Neural progenitor cell (in vitro differentiated cells): Measurements from ENCODE around the gene PLEKHA1. TPM values are rescaled to one million over a fixed set of nuclear protein-coding genes. Genes with fewer than 3 reads are reported as not detected.

Source experiments
- DNase-seq: peaks from one replicate; pipeline ENCODE4 v3.0.0-alpha.2; 2016; ENCODE audit warnings: low spot score
- H2AFZ ChIP-seq: fragments of 200-600 bp; sonication (generic); replicated peaks from 2 replicates; pipeline ENCODE4 v1.6.1; 2016; ENCODE audit warnings: antibody characterized with exemption
- H3F3A ChIP-seq: fragments of 200-600 bp; sonication (generic); 2 replicates; pipeline ENCODE4 v1.6.1; 2016; ENCODE audit warnings: antibody characterized with exemption, low read depth
- H3K27ac ChIP-seq: fragments of 200-600 bp; sonication (generic); 2 replicates; pipeline ENCODE4 v1.5.1; 2016; ENCODE audit warnings: mild to moderate bottlenecking
- H3K27me3 ChIP-seq: fragments of 200-600 bp; sonication (generic); 2 replicates; pipeline ENCODE4 v1.6.1; 2016; ENCODE audit warnings: mild to moderate bottlenecking, moderate library complexity
- H3K36me3 ChIP-seq: fragments of 200-600 bp; sonication (generic); 2 replicates; pipeline ENCODE4 v1.5.1; 2016
- H3K4me1 ChIP-seq: fragments of 200-600 bp; sonication (generic); 2 replicates; pipeline ENCODE4 v1.6.1; 2016; ENCODE audit warnings: mixed run types
- H3K4me2 ChIP-seq: fragments of 200-600 bp; sonication (generic); 2 replicates; pipeline ENCODE4 v1.6.1; 2016
- H3K4me3 ChIP-seq: fragments of 200-600 bp; sonication (generic); 2 replicates; pipeline ENCODE4 v1.5.1; 2016
- H3K79me2 ChIP-seq: fragments of 200-600 bp; sonication (generic); 2 replicates; pipeline ENCODE4 v1.6.1; 2016; ENCODE audit warnings: low read depth
- H3K9ac ChIP-seq: fragments of 200-600 bp; sonication (generic); 2 replicates; pipeline ENCODE4 v1.6.1; 2016
- H3K9me3 ChIP-seq: fragments of 200-600 bp; sonication (generic); 2 replicates; pipeline ENCODE4 v1.5.1; 2016; ENCODE audit warnings: low read depth
- H4K20me1 ChIP-seq: fragments of 200-600 bp; sonication (generic); 2 replicates; pipeline ENCODE4 v1.6.1; 2016; ENCODE audit warnings: low read depth
- H3K27ac Mint-ChIP-seq: 3 replicates; pipeline ENCODE4 v1.8.0; 2021; ENCODE audit warnings: mixed read lengths
- H3K27me3 Mint-ChIP-seq: 2 replicates; pipeline ENCODE4 v1.8.0; 2022; ENCODE audit warnings: low read depth, mild to moderate bottlenecking, inconsistent platforms, moderate library complexity, mixed read lengths; ENCODE audit not compliant: insufficient read depth
- H3K36me3 Mint-ChIP-seq: 3 replicates; pipeline ENCODE4 v1.8.0; 2021; ENCODE audit warnings: mixed read lengths
- H3K4me1 Mint-ChIP-seq: 3 replicates; pipeline ENCODE4 v1.8.0; 2021; ENCODE audit warnings: mixed read lengths
- H3K4me3 Mint-ChIP-seq: 3 replicates; pipeline ENCODE4 v1.8.0; 2021; ENCODE audit warnings: mild to moderate bottlenecking, moderate library complexity, mixed read lengths
- H3K9me3 Mint-ChIP-seq: 3 replicates; pipeline ENCODE4 v1.8.0; 2020; ENCODE audit warnings: mixed read lengths
- EZH2 ChIP-seq: fragments of 200-600 bp; sonication (generic); IDR thresholded peaks from 2 replicates; pipeline ENCODE4 v1.6.1; 2017; ENCODE audit warnings: antibody characterized with exemption, mild to moderate bottlenecking, moderate library complexity
- EZH2phosphoT487 ChIP-seq: fragments of 200-600 bp; sonication (generic); IDR thresholded peaks from 2 replicates; pipeline ENCODE4 v1.6.1; 2017; ENCODE audit warnings: antibody characterized with exemption
- total RNA-seq: library from RNA; depleted of rRNA; stranded (reverse); fragments of >200 nt; gene quantifications from 2 replicates; pipeline ENCODE4 v1.2.3, GENCODE V29; 2015; ENCODE audit warnings: low replicate concordance
- TF ChIP-seq, protein P1 (sequence below): fragments of 200-600 bp; sonication (generic); IDR thresholded peaks from 2 replicates; pipeline ENCODE4 v1.5.1; 2017; ENCODE audit warnings: antibody characterized with exemption, mild to moderate bottlenecking

PLEKHA1 gene
- total RNA-seq, 1 donor from 2014 or later: 79.1 TPM

DNA sequence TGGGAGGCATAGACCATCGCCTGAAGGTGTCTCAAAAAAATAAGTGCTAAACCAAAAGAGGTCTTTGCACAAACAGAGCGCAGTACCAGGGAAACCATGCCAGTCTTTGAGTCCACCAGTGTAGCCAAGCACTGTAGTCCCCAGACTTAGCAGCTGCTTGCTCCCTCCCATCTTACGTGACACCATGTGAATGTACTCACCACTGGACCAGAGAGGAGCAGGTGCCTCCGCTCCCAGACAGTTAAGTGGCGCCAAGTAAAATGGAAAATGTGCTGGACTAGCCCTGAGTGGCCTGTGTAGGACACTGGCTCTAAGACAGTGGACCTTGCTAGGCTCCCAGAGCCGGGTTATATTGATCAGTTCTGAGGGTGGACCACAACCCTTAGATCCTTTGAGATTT lies 47.7 kb upstream of the PLEKHA1 start:
- no peaks in the 10 kb centered on the region for H3K4me1 ChIP-seq
- no peaks in the 10 kb centered on the region for H3F3A ChIP-seq
- no peak overlapping the region for H3K9ac ChIP-seq
- no peaks in the 10 kb centered on the region for H4K20me1 ChIP-seq
- H3K79me2 ChIP-seq: no peaks in the 10 kb centered on the region
- no peaks in the 10 kb centered on the region for H3K9me3 ChIP-seq
- H3K27ac Mint-ChIP-seq: no peak overlapping the region
- peaks cover 10% of the 10 kb centered on the region for H3K4me1 Mint-ChIP-seq
- H3K27me3 Mint-ChIP-seq: peaks cover 4% of the 10 kb centered on the region
- no peak for DNase-seq
- TF ChIP-seq EZH2phosphoT487 (no peak), EZH2 (no peak)
- TF ChIP-seq, protein P1, sequence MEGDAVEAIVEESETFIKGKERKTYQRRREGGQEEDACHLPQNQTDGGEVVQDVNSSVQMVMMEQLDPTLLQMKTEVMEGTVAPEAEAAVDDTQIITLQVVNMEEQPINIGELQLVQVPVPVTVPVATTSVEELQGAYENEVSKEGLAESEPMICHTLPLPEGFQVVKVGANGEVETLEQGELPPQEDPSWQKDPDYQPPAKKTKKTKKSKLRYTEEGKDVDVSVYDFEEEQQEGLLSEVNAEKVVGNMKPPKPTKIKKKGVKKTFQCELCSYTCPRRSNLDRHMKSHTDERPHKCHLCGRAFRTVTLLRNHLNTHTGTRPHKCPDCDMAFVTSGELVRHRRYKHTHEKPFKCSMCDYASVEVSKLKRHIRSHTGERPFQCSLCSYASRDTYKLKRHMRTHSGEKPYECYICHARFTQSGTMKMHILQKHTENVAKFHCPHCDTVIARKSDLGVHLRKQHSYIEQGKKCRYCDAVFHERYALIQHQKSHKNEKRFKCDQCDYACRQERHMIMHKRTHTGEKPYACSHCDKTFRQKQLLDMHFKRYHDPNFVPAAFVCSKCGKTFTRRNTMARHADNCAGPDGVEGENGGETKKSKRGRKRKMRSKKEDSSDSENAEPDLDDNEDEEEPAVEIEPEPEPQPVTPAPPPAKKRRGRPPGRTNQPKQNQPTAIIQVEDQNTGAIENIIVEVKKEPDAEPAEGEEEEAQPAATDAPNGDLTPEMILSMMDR: no peak
- H3K4me2 ChIP-seq: no peak overlapping the region
- no peak overlapping the region for H3K4me3 Mint-ChIP-seq
- H3K27me3 ChIP-seq: no peaks in the 10 kb centered on the region
- no peak overlapping the region for H3K4me3 ChIP-seq
- no peak overlapping the region for H3K27ac ChIP-seq
- H3K36me3 ChIP-seq: no peaks in the 10 kb centered on the region
- no peak overlapping the region for H2AFZ ChIP-seq
- H3K9me3 Mint-ChIP-seq: peaks cover 5% of the 10 kb centered on the region
- H3K36me3 Mint-ChIP-seq: no peaks in the 10 kb centered on the region

DNA sequence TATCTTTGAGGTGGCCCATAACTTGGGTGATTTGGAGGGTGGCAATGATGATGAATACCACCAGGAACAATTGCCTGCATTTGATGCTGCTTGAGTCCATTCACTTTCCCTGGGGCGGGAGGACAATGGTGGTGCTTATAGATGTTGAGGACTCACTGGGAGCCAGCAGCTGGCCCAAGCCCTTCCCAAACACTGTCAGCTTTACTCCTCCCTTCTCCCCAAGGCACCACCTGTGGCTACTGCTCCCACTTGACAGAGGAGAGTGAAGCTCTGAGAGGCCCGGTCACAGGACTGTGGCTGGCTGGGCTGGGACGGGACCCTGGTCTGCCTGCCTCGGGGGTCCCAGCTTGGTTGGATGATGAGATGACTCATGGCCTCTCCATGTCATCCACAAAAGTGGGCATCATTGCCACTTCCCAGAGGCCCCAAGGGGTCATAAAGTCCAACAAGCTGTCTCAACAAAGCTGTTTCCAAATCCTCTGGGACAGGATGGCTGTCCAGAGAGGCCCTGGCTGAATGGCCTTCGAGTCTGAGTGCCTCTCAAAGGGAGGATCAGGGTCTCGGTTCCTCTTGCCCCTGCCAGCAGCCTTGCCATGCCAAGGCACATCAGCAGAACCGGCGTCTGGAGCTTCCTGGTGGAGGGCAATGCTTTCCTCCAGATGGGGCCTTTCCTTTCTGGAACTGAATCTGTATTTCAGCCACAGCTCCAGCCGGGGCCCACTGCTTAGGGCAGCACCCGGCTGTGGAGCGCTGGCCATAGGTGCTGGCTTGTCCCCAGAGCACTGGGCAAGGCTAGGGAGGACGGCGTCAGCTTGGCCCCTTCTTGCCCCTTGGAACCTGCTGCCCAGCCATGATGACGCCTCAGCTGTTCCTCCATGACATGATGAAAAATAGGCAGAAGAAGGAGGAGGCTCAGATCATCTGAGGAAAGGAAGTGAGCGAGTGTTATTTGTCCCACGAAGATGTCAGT lies 47.0 kb upstream of the PLEKHA1 start:
- Histone ChIP-seq H4K20me1 (no peaks in the 10 kb centered on the region), H2AFZ (no peak overlapping the region), H3K79me2 (no peaks in the 10 kb centered on the region), H3F3A (no peaks in the 10 kb centered on the region), H3K27me3 (no peaks in the 10 kb centered on the region), H3K27ac (no peak overlapping the region), H3K9me3 (no peaks in the 10 kb centered on the region), H3K9ac (no peak overlapping the region), H3K4me1 (no peaks in the 10 kb centered on the region), H3K4me3 (no peak overlapping the region), H3K36me3 (no peaks in the 10 kb centered on the region), H3K4me2 (no peak overlapping the region)
- H3K4me3 Mint-ChIP-seq: no peak overlapping the region
- no peak overlapping the region for H3K27ac Mint-ChIP-seq
- no peak for DNase-seq
- H3K27me3 Mint-ChIP-seq: peaks cover 2% of the 10 kb centered on the region
- no peaks in the 10 kb centered on the region for H3K36me3 Mint-ChIP-seq
- peaks cover 5% of the 10 kb centered on the region for H3K9me3 Mint-ChIP-seq
- no peak for TF ChIP-seq EZH2
- no peak for TF ChIP-seq EZH2phosphoT487
- TF ChIP-seq, protein P1: no peak
- peaks cover 14% of the 10 kb centered on the region for H3K4me1 Mint-ChIP-seq

DNA sequence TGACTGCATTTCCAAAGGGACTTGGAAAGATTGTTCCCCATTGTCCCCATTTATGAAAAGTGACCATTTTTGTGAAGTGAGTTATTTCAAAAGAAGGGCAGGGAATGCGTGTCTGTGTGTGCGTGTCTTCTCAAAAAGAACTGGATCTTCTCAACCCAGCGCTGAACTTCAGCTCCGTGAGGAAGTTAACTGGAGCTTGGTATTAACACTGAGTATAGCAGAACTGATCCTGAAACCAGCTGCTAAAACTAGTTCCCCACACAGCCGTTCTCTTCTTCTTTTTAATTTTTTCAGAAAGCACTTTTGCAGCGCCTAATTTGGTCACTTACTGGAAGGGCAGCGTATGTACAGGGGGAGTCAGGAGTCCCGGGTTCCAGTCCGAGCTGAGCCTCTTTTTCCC lies 45.8 kb upstream of the PLEKHA1 start:
- Mint-ChIP-seq H3K36me3 (no peaks in the 10 kb centered on the region), H3K4me1 (peaks cover 9% of the 10 kb centered on the region), H3K27ac (no peak overlapping the region), H3K27me3 (peaks cover 4% of the 10 kb centered on the region), H3K9me3 (peaks cover 5% of the 10 kb centered on the region), H3K4me3 (no peak overlapping the region)
- Histone ChIP-seq H3K9ac (no peak overlapping the region), H3K27ac (no peak overlapping the region), H3K4me2 (no peak overlapping the region), H3K9me3 (no peaks in the 10 kb centered on the region), H4K20me1 (no peaks in the 10 kb centered on the region), H3F3A (no peaks in the 10 kb centered on the region), H3K36me3 (no peaks in the 10 kb centered on the region), H3K4me1 (no peaks in the 10 kb centered on the region), H2AFZ (no peak overlapping the region), H3K4me3 (no peak overlapping the region), H3K79me2 (no peaks in the 10 kb centered on the region), H3K27me3 (no peaks in the 10 kb centered on the region)
- no peak for DNase-seq
- TF ChIP-seq, protein P1: no peak
- TF ChIP-seq EZH2phosphoT487: no peak
- no peak for TF ChIP-seq EZH2
